T-cell (primary cell): ENCODE measurements around the gene CHST14. TPM values are rescaled to one million over a fixed set of nuclear protein-coding genes. Genes with fewer than 3 reads are reported as not detected.

Experiments
- ATAC-seq, 4 experiments: fragments of 200-7000 bp in 3 of 4; fragments of 150-1000 bp in 1 of 4; cut with Tn5 transposase; replicated peaks in 1 of 4; 1 replicate in 3 of 4; 2 replicates in 1 of 4; pipeline ENCODE4 v1.10.0; 2021; ENCODE audit warnings: moderate library complexity in 3 of 4, mild to moderate bottlenecking in 2 of 4, moderate number of reproducible peaks in 1 of 4
- CTCF ChIA-PET, 2 donors: fragments of 300-600 bp; sonication (Branson Sonifier 250); formaldehyde crosslinking; loops; one replicate each; lab custom pipeline; 2022; ENCODE audit warnings: antibody characterized with exemption in 2 of 2; lab: Charles Lee
- POLR2A ChIA-PET, 2 donors: fragments of 300-600 bp; sonication (Branson Sonifier 250); formaldehyde crosslinking; loops; one replicate each; lab custom pipeline; 2022; ENCODE audit warnings: antibody characterized with exemption in 2 of 2; lab: Charles Lee
- DNase-seq, 35 experiments: peaks; one replicate each; pipeline versions ENCODE4 v3.0.0 to v3.0.0-alpha.2; 2013 to 2023
- H3K27ac ChIP-seq: one replicate; pipeline ENCODE4 v1.5.1; 2013; ENCODE audit warnings: low read length
- H3K27me3 ChIP-seq, 2 experiments: replicated peaks in 1 of 2; 1 replicate in 1 of 2; 2 replicates in 1 of 2; pipeline versions ENCODE4 v1.6.1 to v1.7.0; 2013; ENCODE audit warnings: low read length in 1 of 2, mixed read lengths in 1 of 2; ENCODE audit not compliant: control insufficient read depth in 2 of 2, insufficient read depth in 2 of 2; ENCODE audit errors: extremely low read depth in 1 of 2
- H3K36me3 ChIP-seq, 2 donors: 1 replicate in 1 of 2; 2 replicates in 1 of 2; pipeline versions ENCODE4 v1.6.1 to v1.7.0; 2013; ENCODE audit warnings: low read length in 1 of 2; ENCODE audit not compliant: control insufficient read depth in 2 of 2, insufficient read depth in 1 of 2; ENCODE audit errors: extremely low read depth in 1 of 2
- H3K4me1 ChIP-seq, 2 experiments: 1 replicate in 1 of 2; 2 replicates in 1 of 2; pipeline versions ENCODE4 v1.6.1 to v1.7.0; 2013; ENCODE audit warnings: low read length in 2 of 2, mixed read lengths in 1 of 2; ENCODE audit not compliant: insufficient read depth in 2 of 2, control insufficient read depth in 1 of 2; ENCODE audit errors: extremely low read depth in 1 of 2
- H3K4me3 ChIP-seq, 2 donors: 1 replicate in 1 of 2; 2 replicates in 1 of 2; pipeline versions ENCODE4 v1.5.1 to v1.7.0; 2013; ENCODE audit warnings: mild to moderate bottlenecking in 2 of 2, low read length in 1 of 2, moderate library complexity in 1 of 2; ENCODE audit not compliant: control insufficient read depth in 1 of 2; ENCODE audit errors: extremely low read depth in 1 of 2
- H3K9me3 ChIP-seq: 2 replicates; pipeline ENCODE4 v1.7.0; 2013
- H3K27ac Mint-ChIP-seq, 2 donors: one replicate each; pipeline ENCODE4 v1.8.0; 2020 to 2021; ENCODE audit warnings: mild to moderate bottlenecking in 2 of 2, mixed read lengths in 2 of 2
- H3K27me3 Mint-ChIP-seq, 2 donors: one replicate each; pipeline ENCODE4 v1.8.0; 2021 to 2022; ENCODE audit warnings: mixed read lengths in 2 of 2
- H3K36me3 Mint-ChIP-seq: one replicate; pipeline ENCODE4 v1.8.0; 2021; ENCODE audit warnings: mixed read lengths
- H3K4me1 Mint-ChIP-seq, 3 donors: one replicate each; pipeline ENCODE4 v1.8.0; 2020 to 2022; ENCODE audit warnings: mixed read lengths in 3 of 3, mild to moderate bottlenecking in 1 of 3
- H3K4me3 Mint-ChIP-seq, 3 donors: one replicate each; pipeline ENCODE4 v1.8.0; 2020 to 2022; ENCODE audit warnings: mild to moderate bottlenecking in 3 of 3, mixed read lengths in 3 of 3, moderate library complexity in 3 of 3
- H3K9me3 Mint-ChIP-seq, 3 donors: one replicate each; pipeline ENCODE4 v1.8.0; 2020 to 2022; ENCODE audit warnings: mixed read lengths in 3 of 3
- WGBS: methylation state at CpG from one replicate; pipeline ENCODE4 v1.1.5; 2013; ENCODE audit warnings: missing lambda C conversion rate; ENCODE audit not compliant: insufficient coverage; 5-methylcytosine and 5-hydroxymethylcytosine counted together
- total RNA-seq, 35 experiments: library from RNA in 6 of 35; stranded (reverse) in 6 of 35; fragments of 120-200 nt in 1 of 35; gene quantifications; one replicate each; pipeline versions ENCODE4 v1.2.1 to v1.2.4 and lab custom pipeline; 2013 to 2026

The CHST14 gene
- total RNA-seq, 5 donors from 2014 or later (not counting 1 experiment from before 2014, with no cell fraction given) = 5.8 to 13.3 (median 9.9) TPM

DNA sequence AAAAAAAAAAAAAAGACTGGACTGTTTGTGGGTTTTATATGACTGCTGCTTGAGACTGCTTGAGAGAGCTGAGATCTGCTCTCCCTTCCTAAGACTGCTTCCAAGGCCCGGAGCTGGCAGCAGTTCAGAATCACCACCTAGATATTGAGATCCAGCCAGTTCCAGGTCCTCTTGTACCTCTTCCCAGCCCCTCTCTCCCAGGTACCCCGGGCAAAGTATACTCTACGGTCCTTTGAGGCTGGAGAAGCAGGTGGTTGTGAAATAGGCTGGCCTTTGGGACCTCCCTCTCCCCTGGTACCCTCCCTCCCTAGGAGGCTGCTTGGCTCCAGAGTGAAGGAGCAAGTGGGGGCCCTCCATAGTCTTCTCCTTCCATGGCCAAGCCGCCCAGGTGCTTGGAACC, 42.6 kb upstream of the CHST14 start:
- Histone ChIP-seq H3K9me3 (no peaks in the 10 kb centered on the region), H3K4me3 (no peak overlapping the region), H3K27ac (no peak overlapping the region), H3K36me3 (peaks cover 2 to 3% of the 10 kb centered on the region in 2 donors), H3K27me3 (peaks cover 0 to 4% of the 10 kb centered on the region in 2 experiments), H3K4me1 (no peaks in the 10 kb centered on the region)
- ChIA-PET POLR2A (no interaction called here), CTCF (interaction anchor here in 1 of 2 donors (0.7 kb wide), 1 partner anchor 104 kb away, joined by 3 read pairs; no protein-coding TSS in a partner anchor)
- DNase-seq (no peak), ATAC-seq (no peak)
- H3K4me3 Mint-ChIP-seq = no peak overlapping the region
- H3K36me3 Mint-ChIP-seq = peaks cover 12% of the 10 kb centered on the region
- H3K4me1 Mint-ChIP-seq = no peaks in the 10 kb centered on the region
- H3K27me3 Mint-ChIP-seq = no peaks in the 10 kb centered on the region
- 86% methylated on average over 2 of the region's 4 CpGs for WGBS
- no peak overlapping the region for H3K27ac Mint-ChIP-seq
- no peaks in the 10 kb centered on the region for H3K9me3 Mint-ChIP-seq

DNA sequence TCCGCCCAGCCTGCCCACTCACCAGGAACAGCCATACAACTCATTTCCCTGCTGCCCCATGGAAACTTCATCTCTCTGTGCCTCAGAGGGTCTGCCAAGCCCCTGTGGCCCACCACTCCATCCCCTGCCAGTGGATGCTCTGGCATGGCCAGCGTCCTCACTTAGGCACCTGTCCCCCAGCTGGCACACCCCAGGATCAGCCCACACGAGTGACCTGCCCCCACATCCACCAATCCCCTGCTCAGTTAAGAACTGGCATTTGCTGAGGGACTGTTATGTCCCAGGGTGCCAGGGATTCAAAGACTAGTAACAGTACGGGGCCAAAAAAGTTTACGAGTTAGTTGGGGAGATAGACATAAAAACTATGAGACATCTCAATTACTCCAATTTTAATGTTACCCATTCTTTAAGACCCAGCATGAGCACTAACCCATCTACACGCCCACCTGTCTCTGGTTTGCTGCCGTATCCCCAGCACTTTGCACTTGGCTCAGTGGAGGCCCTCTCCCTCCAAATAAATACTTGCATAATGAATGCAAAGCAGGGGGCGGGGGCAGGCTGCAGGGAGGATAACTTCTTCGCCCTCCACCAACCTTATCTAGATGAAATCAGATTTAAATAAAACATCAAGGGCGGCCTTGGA, 41.6 kb upstream of the CHST14 start:
- H3K27me3 ChIP-seq = peaks cover 0 to 4% of the 10 kb centered on the region in 2 experiments
- H3K4me3 ChIP-seq = no peak overlapping the region
- CTCF ChIA-PET = no interaction called here
- Mint-ChIP-seq H3K36me3 (peaks cover 12% of the 10 kb centered on the region), H3K4me1 (peaks cover 0 to under 1% (median 0%) of the 10 kb centered on the region in 3 donors), H3K4me3 (no peak overlapping the region), H3K27ac (no peak overlapping the region), H3K9me3 (no peaks in the 10 kb centered on the region), H3K27me3 (no peaks in the 10 kb centered on the region)
- no peaks in the 10 kb centered on the region for H3K9me3 ChIP-seq
- POLR2A ChIA-PET = no interaction called here
- ATAC-seq (no peak), DNase-seq (no peak)
- 85% methylated on average over 4 of the region's 10 CpGs for WGBS
- H3K4me1 ChIP-seq = no peaks in the 10 kb centered on the region
- no peak overlapping the region for H3K27ac ChIP-seq
- peaks cover 2 to 3% of the 10 kb centered on the region in 2 donors for H3K36me3 ChIP-seq

DNA sequence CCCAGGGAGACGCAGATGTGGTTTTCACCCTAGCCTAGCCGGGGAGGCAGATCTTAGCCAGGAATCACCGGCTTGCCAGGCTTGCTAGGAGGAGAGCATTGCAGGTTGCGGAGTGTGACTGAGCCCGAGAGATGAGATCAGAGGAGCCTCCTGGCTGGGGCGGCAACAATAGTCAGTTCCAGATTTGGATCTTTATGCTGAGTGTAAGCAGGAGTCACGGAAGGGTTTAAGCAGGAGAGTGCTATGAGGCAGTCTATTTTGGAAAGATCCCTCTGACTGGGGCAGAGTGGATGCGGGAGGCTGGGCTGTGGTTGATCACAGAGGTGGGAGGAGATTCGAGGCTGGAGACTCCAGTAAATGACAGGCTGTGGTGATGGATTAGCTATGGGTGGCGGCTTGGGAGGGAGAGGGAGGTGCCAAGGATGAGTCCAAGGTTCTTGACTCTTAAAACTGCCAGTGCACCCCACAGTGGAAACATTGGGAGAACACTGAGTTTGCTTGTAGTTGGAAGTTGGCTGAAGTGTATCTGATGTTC, 40.4 kb upstream of the CHST14 start:
- ATAC-seq = no peak
- Mint-ChIP-seq H3K4me3 (no peak overlapping the region), H3K27me3 (peaks cover 0 to 2% of the 10 kb centered on the region in 2 donors), H3K36me3 (peaks cover 8% of the 10 kb centered on the region), H3K9me3 (no peaks in the 10 kb centered on the region), H3K4me1 (peaks cover under 1 to 7% (median 3%) of the 10 kb centered on the region in 3 donors), H3K27ac (no peak overlapping the region)
- H3K4me1 ChIP-seq = peaks cover 0 to 3% of the 10 kb centered on the region in 2 experiments
- no peaks in the 10 kb centered on the region for H3K9me3 ChIP-seq
- H3K27ac ChIP-seq = no peak overlapping the region
- H3K4me3 ChIP-seq = no peak overlapping the region
- ChIA-PET CTCF (interaction anchor here in 1 of 2 donors (0.6 kb wide), 1 partner anchor 32 kb away, joined by 3 read pairs; no protein-coding TSS in a partner anchor), POLR2A (no interaction called here)
- peaks cover 2 to 3% of the 10 kb centered on the region in 2 donors for H3K36me3 ChIP-seq
- no peak for DNase-seq
- peaks cover 0 to 6% of the 10 kb centered on the region in 2 experiments for H3K27me3 ChIP-seq
- WGBS = 87% methylated on average over 10 of the region's 10 CpGs

DNA sequence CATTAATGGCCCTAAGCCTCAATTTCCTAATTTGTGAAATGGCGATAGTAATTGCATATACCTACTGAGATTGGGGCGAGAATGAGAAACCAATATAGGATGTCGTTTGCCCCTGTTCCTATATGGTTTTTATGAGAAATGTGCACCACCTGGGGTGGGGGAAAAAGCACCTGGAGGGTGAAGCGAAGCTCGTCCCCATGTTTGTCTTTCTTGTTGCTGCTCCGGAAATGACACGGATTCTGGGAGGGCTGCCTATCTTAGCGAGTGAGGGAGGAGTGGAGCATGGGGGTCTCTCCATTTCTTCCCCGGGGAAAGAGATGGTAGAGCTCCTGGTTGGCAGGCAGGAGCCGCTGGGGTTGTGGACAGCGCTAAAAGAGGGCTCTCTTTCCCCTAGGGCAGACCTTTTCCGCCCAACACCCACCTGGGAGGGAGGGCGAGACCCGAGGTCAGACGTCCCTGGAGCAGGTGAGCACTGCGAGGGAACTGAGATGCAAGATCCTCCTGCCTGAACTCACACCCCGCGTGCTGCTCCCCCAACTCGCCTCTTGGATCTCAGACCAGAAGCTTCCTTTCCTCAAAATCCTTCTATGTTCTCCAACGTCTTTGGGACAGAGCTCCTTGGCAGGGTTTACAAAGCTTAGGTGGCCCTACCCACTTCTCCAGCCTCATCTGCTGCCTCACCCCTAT, 35.6 kb upstream of the CHST14 start:
- peak overlapping the region; percentile 60 to 67 (median 60) for H3K4me3 Mint-ChIP-seq
- DNase-seq (no peak), ATAC-seq (no peak)
- Histone ChIP-seq H3K27ac (no peak overlapping the region), H3K4me3 (peak overlapping the region in 1 of 2 donors; percentile 55), H3K4me1 (peaks cover 10 to 41% of the 10 kb centered on the region in 2 experiments), H3K36me3 (no peaks in the 10 kb centered on the region), H3K27me3 (peaks cover 0 to 52% of the 10 kb centered on the region in 2 experiments), H3K9me3 (no peaks in the 10 kb centered on the region)
- no peak overlapping the region for H3K27ac Mint-ChIP-seq
- CTCF ChIA-PET = interaction anchor here in 1 of 2 donors (0.5 to 0.6 kb wide), 5 partner anchors 10 to 244 kb away, joined by 3 to 5 read pairs (median 4); no protein-coding TSS in a partner anchor
- H3K27me3 Mint-ChIP-seq = peaks cover 18 to 32% of the 10 kb centered on the region in 2 donors
- peaks cover 30 to 41% (median 33%) of the 10 kb centered on the region in 3 donors for H3K4me1 Mint-ChIP-seq
- H3K9me3 Mint-ChIP-seq = no peaks in the 10 kb centered on the region
- WGBS = 55% methylated on average over 16 of the region's 20 CpGs
- H3K36me3 Mint-ChIP-seq = no peaks in the 10 kb centered on the region
- POLR2A ChIA-PET = interaction anchor here (0.6 kb wide), 2 partner anchors 87 to 106 kb away, joined by 3 read pairs; no protein-coding TSS in a partner anchor

DNA sequence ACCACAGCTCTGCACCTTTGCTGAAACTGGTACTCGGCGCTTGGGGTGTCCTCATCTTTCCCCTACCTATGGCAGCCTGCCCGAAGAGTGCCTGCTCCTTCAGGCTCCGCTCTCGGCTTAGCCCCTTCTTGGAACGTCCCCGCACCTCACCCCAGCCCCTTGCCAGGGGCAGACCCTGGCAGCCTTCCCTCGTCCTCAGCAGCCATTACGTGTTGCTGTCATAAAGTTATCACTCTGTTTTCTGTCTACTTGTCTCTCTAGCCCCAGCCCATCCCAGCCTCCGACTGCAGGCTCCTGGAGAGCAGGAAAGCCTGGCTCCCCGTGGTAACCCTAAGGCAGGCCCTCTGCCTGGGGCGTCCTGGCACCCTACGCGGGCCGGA, 35.1 kb upstream of the CHST14 start:
- Histone ChIP-seq H3K27ac (no peak overlapping the region), H3K4me1 (peaks cover 10 to 44% of the 10 kb centered on the region in 2 experiments), H3K36me3 (no peaks in the 10 kb centered on the region), H3K4me3 (peak overlapping the region; percentile 12 to 55), H3K27me3 (peaks cover 0 to 56% of the 10 kb centered on the region in 2 experiments), H3K9me3 (no peaks in the 10 kb centered on the region)
- Mint-ChIP-seq H3K36me3 (no peaks in the 10 kb centered on the region), H3K4me3 (peak overlapping the region; percentile 60 to 67 (median 60)), H3K4me1 (peaks cover 31 to 42% (median 35%) of the 10 kb centered on the region in 3 donors), H3K27ac (no peak overlapping the region), H3K27me3 (peaks cover 18 to 32% of the 10 kb centered on the region in 2 donors), H3K9me3 (no peaks in the 10 kb centered on the region)
- peak in 1 of 4 experiments; percentile 20 for ATAC-seq
- no peak for DNase-seq
- POLR2A ChIA-PET = interaction anchor here in 1 of 2 donors (0.6 kb wide), 1 partner anchor 107 kb away, joined by 3 read pairs; no protein-coding TSS in a partner anchor
- 18% methylated on average over 15 of the region's 15 CpGs for WGBS
- CTCF ChIA-PET = interaction anchor here in 1 of 2 donors (0.5 to 0.6 kb wide), 3 partner anchors 19 to 244 kb away, joined by 4 to 5 read pairs (median 4); no protein-coding TSS in a partner anchor
